ENCODE measurements around the gene PKNOX2. TPM values are rescaled to one million over a fixed set of nuclear protein-coding genes. Genes with fewer than 3 reads are reported as not detected.

Gene PKNOX2
- total and polyA plus RNA-seq, 9 of the 15 experiments (the other 6 are each of a cell fraction or from before 2014, with no cell fraction given): not detected

DNA sequence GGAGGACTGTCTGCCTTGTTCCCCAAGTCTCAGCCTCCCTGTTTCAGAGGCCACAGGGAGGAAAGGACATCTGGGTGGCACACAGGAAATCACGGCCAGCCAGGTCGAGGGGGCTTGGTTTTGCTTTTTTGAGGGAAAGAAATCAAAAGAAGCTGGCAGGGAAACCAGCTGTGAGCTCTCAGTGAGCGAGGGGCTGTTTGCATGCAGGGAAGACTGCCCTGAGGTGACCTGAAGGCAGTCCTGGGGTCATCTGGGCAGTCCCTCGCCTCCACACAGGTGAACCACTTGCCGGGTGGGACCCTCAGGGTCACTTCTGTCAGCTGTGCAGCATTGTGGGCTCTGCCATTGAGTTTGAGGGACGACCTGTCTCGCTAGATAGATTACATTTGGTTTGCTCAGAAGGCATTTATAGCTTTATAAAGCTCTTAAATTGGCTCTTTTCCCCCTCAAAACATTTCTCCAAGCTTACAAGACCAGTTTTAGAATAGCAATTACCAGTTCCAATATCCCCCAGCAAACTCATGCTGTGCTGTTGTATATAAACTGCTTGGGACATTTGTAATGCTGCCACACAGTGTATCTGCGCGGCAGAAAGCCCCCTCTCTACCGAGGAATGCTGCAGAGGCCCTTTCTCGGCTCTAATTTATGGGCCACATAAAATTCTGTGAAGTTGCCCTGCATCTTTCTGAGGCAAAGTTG is 28.3 kb downstream of the PKNOX2 start:
- no peak for ATAC-seq
- ChIA-PET CTCF (ENCODE audit: low intra/inter-chr PET ratio) (no interaction called here), POLR2A (no interaction called here)
- H3K27me3 ChIP-seq (ENCODE audit: control insufficient read depth in 2 of 2, insufficient read depth in 2 of 2, low read length in 2 of 2): peaks cover 22 to 79% of the 10 kb centered on the region in 2 experiments
- no peak for DNase-seq (ENCODE audit: extremely low read depth in 1 of 4, low spot score in 3 of 4)
- no peaks in the 10 kb centered on the region for H4K20me1 ChIP-seq (replicated peaks; ENCODE audit: control insufficient read depth, insufficient read depth, low read length)
- no peak overlapping the region for H3K27ac ChIP-seq (ENCODE audit: extremely low read depth, low read depth, low read length)
- no peak overlapping the region for H3K4me2 ChIP-seq (ENCODE audit: insufficient read depth, low read length)
- no TSS peak for BruUV-seq (replicated peaks)
- no peak overlapping the region for H3K4me3 ChIP-seq
- H3K9me1 ChIP-seq (ENCODE audit: control insufficient read depth, insufficient read depth, low read length): peaks cover 3% of the 10 kb centered on the region
- 4% methylated on average over 11 of the region's 11 CpGs for WGBS (ENCODE audit: insufficient coverage, low coverage, missing lambda C conversion rate)
- H3K9ac ChIP-seq (ENCODE audit: insufficient read depth in 1 of 2, low read depth in 2 of 2, low read length in 2 of 2): no peak overlapping the region
- no peaks in the 10 kb centered on the region for H3K79me2 ChIP-seq (ENCODE audit: control insufficient read depth, insufficient read depth, low read length)
- no peak for FAIRE-seq
- no peak overlapping the region for H2AFZ ChIP-seq (ENCODE audit: low read depth, low read length)
- intact Hi-C loops (cut with micrococcal nuclease): no loop called here
- no peaks in the 10 kb centered on the region for H3K4me1 ChIP-seq (replicated peaks in 1 of 2; ENCODE audit: control insufficient read depth in 2 of 2, insufficient read depth in 2 of 2, low read length in 2 of 2)
- H3K9me3 ChIP-seq (replicated peaks; ENCODE audit: control insufficient read depth, insufficient read depth, low read depth, low read length): no peaks in the 10 kb centered on the region
- no peaks in the 10 kb centered on the region for H3K36me3 ChIP-seq (ENCODE audit: control insufficient read depth, insufficient read depth, low read length)
- in situ Hi-C loops (cut with MboI): no loop called here
- TF ChIP-seq, protein P1, sequence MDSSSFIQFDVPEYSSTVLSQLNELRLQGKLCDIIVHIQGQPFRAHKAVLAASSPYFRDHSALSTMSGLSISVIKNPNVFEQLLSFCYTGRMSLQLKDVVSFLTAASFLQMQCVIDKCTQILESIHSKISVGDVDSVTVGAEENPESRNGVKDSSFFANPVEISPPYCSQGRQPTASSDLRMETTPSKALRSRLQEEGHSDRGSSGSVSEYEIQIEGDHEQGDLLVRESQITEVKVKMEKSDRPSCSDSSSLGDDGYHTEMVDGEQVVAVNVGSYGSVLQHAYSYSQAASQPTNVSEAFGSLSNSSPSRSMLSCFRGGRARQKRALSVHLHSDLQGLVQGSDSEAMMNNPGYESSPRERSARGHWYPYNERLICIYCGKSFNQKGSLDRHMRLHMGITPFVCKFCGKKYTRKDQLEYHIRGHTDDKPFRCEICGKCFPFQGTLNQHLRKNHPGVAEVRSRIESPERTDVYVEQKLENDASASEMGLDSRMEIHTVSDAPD (CRISPR knock-in tag; IDR thresholded peaks at IDR 0.05): no peak
- TF ChIP-seq TEAD4 (IDR thresholded peaks at IDR 0.05; ENCODE audit: low read length): no peak
- TF ChIP-seq TEAD4 (CRISPR knock-in tag; IDR thresholded peaks at IDR 0.05; ENCODE audit: borderline replicate concordance): no peak
- no peak for TF ChIP-seq RFX5 (IDR thresholded peaks at IDR 0.05; ENCODE audit: low read depth, low read length)
- TF ChIP-seq, protein P2, sequence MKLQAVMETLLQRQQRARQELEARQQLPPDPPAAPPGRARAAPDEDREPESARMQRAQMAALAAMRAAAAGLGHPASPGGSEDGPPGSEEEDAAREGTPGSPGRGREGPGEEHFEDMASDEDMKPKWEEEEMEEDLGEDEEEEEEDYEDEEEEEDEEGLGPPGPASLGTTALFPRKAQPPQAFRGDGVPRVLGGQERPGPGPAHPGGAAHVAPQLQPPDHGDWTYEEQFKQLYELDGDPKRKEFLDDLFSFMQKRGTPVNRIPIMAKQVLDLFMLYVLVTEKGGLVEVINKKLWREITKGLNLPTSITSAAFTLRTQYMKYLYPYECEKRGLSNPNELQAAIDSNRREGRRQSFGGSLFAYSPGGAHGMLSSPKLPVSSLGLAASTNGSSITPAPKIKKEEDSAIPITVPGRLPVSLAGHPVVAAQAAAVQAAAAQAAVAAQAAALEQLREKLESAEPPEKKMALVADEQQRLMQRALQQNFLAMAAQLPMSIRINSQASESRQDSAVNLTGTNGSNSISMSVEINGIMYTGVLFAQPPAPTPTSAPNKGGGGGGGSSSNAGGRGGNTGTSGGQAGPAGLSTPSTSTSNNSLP (IDR thresholded peaks at IDR 0.05; ENCODE audit: borderline replicate concordance, low read depth, low read length): no peak
- no peak for TF ChIP-seq TCF7L2 (IDR thresholded peaks at IDR 0.05; ENCODE audit: low read depth, low read length)
- TF ChIP-seq TCF15 (CRISPR knock-in tag; IDR thresholded peaks at IDR 0.05): no peak
- no peak for TF ChIP-seq NR2C2 (CRISPR knock-in tag; IDR thresholded peaks at IDR 0.05)
- no peak for TF ChIP-seq NR2C2 (tag; IDR thresholded peaks at IDR 0.05)
- no peak for TF ChIP-seq ILK (tag; IDR thresholded peaks at IDR 0.05; ENCODE audit: borderline replicate concordance, low read depth)
- TF ChIP-seq DMBX1 (CRISPR knock-in tag; IDR thresholded peaks at IDR 0.05; ENCODE audit: borderline replicate concordance): no peak
